ENCODE data around the gene CYB561A3.
"Not testable (repeated sequence)": the region's sequence is repeated elsewhere in the genome, so short reads cannot be mapped to it uniquely, and the experiment has no call there.

Gene CYB561A3

DNA sequence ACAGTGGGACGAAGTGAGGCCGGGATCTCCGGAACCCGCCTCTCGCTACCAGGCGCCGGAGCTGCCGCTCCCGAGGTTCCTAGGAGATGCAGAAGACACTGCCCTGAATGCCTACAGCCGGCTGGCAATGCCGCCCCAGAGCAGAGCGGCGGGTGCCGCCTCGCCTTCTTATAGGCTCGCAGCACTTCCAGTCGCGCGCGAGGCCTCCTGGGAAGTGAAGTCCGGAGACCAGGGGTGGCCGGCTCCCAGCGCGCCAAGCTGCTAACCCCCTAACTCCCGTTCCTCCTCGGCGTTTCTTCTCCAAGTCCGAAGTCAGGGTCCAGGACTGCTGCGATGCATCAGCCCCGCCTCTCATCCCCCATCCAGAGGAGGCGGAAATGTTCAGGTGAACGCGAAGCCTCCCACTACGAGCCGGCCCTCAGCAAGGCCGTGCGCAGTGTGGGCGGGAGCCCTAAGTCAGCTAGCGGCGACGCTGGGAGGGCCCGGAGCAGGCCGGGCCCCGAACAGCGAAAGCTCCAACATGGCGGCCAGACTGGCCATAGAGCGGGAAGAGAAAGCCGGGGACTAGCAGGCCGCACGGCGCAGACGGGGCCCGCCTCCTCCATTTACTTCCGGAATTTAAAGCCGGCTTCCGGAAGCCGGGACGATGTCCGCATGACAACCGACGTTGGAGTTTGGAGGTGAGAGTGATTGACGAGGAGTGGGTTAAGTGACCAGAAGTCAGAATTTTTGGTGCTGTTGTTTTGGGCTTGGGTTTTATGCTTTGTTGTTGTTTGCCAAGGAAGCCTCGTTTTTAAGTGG, at the start of gene CYB561A3, which contains the start of gene TMEM138:
CYB561A3 (minus strand) TSS at position 142 of the 801 bp plus-strand sequence. CDS start 5,169 bp downstream, outside the sequence.
TMEM138 (plus strand) TSS at position 634 of the 801 bp plus-strand sequence. CDS start 2,017 bp downstream, outside the sequence.
- peak; percentile 89 for DNase-seq

GRCh38 chr11:61406991-61407728, 45.5 kb upstream of the CYB561A3 start:
- DNase-seq = no peak

- DNase-seq = no peak
Observed at GRCh38 chr11:61406067-61406466, 44.4 kb upstream of the CYB561A3 start.

DNA sequence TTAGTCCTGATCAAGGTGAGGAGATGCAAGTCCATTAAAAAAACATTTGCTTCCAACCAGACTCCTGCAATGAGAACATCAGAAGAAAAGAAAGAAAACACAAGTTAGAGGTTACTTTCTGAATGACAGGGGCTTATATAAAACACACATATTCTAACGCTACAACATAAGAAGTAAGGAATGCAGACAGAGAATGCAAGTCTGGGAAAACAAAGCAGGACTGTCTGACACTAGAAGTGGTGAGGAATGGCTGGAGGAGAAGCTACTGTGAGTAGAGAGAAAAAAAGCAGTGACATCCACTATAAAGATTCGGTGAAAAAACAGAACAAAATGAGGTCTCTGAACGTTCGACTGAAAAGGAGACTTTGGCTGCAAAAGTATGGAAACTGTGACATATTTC, 43.0 kb upstream of the CYB561A3 start:
- no peak for DNase-seq

GRCh38 chr11:61404103-61404502, 42.4 kb upstream of the CYB561A3 start:
- DNase-seq = no peak

DNA sequence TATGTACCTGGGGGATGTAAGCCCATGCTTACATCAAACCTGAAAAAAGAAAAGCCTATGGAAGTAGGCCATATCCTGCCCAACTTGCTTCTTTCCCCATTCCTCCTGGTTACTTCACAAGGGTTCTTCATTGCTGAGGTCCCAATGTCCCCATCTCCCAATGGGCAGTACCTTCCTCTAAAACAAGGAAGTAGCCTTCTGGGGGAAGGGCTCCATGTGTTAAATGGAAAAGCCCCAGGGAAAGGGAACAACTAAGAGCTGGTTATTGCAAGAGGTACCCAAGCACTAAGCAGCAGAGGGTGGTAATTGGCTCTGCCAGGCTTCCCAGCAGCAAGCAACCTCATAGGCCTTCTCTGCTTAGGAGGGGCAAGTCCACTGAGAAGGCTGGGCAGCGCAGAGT, 42.0 kb upstream of the CYB561A3 start:
- DNase-seq = no peak

DNA sequence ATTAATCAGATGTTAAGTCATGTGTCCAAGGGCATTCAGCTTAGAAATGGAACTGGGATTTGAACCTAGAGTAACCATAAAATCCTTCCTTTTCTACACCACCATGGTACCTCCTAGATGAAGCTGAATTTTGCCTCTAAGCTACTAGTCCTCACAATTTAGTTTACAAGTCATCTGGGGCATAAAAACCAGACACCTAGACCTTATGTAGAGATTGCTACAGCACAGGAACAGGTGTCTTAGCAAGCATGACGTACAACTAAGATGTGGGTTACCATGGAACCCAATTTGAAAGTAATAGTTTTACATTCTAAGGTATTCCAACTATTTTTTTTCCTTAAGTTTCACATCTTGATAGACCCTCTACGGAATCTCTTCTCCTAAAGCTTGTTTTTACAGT, 39.9 kb upstream of the CYB561A3 start:
- no peak for DNase-seq

DNA sequence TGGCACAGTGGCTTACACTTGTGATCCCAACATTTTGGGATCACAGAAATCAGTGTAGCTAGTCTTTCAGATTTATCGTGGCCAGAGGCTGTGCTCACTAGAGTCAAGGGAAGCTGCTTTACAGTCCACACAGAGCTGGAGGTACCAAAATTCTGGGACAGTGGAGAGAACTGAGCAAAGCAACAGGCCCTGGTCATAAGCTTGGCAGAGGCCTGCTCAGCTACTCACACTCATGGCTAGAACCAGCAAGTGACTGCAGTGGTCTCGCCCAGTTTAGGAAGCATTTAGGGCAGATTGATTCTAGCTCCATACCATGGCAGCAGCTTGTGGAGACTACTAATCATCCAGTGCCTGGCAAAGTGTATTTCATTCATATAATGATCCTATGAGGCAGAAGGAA, 39.5 kb upstream of the CYB561A3 start:
- DNase-seq = no peak

- DNase-seq = no peak
Observed at GRCh38 chr11:61392981-61393595, 31.4 kb upstream of the CYB561A3 start.

DNA sequence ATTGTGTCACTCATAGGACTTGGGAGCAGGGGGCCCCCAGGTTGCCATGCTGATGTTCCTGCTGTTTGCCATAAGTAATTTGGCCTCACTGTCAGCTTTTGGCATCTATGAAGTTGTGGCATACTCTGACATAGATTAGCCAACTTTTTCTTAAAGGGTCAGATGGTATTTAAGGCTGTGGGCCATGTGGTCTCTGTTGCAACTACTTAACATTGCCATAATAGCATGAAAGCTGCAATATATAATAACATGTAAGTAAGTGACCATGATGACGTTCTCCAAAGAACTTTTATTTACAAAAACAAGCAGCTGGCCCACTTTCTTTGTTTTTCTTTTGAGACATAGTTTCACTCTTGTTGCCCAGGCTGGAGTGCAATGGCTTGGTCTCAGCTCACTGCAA, 28.5 kb upstream of the CYB561A3 start:
- no peak for DNase-seq

- DNase-seq = no peak
Observed at GRCh38 chr11:61384271-61385242, 22.9 kb upstream of the CYB561A3 start.

- DNase-seq = not testable (repeated sequence)
Observed at GRCh38 chr11:61383859-61384258, 22.2 kb upstream of the CYB561A3 start.

- no peak for DNase-seq
Observed at GRCh38 chr11:61380884-61381283, 19.2 kb upstream of the CYB561A3 start.

GRCh38 chr11:61378713-61379313, 17.1 kb upstream of the CYB561A3 start:
- no peak for DNase-seq

GRCh38 chr11:61377461-61378160, 15.9 kb upstream of the CYB561A3 start:
- DNase-seq = no peak

GRCh38 chr11:61375761-61376108, 14.1 kb upstream of the CYB561A3 start:
- no peak for DNase-seq

GRCh38 chr11:61372659-61373420, 11.2 kb upstream of the CYB561A3 start:
- no peak for DNase-seq

- no peak for DNase-seq
Observed at GRCh38 chr11:61370349-61371005, 8.8 kb upstream of the CYB561A3 start.

- no peak for DNase-seq
Observed at GRCh38 chr11:61369372-61370348, 8.0 kb upstream of the CYB561A3 start.

Measured in NCI-H1048 (cell line).